Subcutaneous adipose tissue (tissue), 4 donors: ENCODE results near the gene SYNJ2BP. TPM values are rescaled to one million over a fixed set of nuclear protein-coding genes. Genes with fewer than 3 reads are reported as not detected.

Source experiments
- total RNA-seq, 4 donors: library from RNA; depleted of rRNA; stranded (reverse); fragments of >200 nt; gene quantifications; one replicate each; pipeline ENCODE4 v1.1.0, GENCODE V29; 2016
- TF ChIP-seq, protein P1 (sequence below): fragments of 450-650 bp; IDR thresholded peaks from one replicate; pipeline ENCODE4 v1.5.1; 2016; ENCODE audit warnings: low read depth, mild to moderate bottlenecking, control low read depth, antibody characterized with exemption, moderate library complexity

The SYNJ2BP gene, protein sequence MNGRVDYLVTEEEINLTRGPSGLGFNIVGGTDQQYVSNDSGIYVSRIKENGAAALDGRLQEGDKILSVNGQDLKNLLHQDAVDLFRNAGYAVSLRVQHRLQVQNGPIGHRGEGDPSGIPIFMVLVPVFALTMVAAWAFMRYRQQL
- 10 to 100 TPM; 16.3 to 23.4 (median 20.5) TPM for total RNA-seq

DNA sequence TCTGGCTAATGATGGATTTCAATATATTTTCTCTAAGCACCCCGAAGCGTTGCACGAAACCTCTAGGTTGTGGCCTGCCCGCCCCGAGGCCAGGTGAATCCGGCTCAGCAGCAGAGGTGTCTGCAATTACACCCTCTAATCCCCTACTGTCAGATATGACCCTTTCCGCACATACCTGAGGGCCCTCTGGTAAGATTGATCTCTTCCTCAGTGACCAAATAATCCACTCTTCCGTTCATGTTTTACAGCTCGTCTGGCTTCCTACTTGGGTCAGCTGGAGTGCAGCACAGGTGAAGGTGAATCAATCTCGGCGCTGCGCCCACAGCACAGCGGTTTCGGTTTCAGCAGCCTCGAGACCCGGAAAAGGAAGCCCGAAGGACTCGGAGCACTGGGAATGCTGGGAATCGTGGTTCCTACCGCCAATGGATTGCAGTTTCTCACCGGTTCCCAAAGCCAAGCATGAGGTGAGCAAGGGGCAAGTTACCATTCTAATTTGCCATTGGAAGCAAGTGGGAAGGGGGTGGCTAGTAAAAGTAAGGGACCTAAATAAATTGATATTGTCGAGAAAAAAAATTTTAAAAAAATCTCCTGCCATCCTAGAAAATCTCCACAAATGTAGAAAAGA, at the start of gene SYNJ2BP:
Gene SYNJ2BP, minus strand, starts transcription at position 366 of the 625 bp plus-strand sequence. Its CDS starts 127 bp downstream, at position 239.
- TF ChIP-seq, protein P1, sequence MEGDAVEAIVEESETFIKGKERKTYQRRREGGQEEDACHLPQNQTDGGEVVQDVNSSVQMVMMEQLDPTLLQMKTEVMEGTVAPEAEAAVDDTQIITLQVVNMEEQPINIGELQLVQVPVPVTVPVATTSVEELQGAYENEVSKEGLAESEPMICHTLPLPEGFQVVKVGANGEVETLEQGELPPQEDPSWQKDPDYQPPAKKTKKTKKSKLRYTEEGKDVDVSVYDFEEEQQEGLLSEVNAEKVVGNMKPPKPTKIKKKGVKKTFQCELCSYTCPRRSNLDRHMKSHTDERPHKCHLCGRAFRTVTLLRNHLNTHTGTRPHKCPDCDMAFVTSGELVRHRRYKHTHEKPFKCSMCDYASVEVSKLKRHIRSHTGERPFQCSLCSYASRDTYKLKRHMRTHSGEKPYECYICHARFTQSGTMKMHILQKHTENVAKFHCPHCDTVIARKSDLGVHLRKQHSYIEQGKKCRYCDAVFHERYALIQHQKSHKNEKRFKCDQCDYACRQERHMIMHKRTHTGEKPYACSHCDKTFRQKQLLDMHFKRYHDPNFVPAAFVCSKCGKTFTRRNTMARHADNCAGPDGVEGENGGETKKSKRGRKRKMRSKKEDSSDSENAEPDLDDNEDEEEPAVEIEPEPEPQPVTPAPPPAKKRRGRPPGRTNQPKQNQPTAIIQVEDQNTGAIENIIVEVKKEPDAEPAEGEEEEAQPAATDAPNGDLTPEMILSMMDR = no peak

DNA sequence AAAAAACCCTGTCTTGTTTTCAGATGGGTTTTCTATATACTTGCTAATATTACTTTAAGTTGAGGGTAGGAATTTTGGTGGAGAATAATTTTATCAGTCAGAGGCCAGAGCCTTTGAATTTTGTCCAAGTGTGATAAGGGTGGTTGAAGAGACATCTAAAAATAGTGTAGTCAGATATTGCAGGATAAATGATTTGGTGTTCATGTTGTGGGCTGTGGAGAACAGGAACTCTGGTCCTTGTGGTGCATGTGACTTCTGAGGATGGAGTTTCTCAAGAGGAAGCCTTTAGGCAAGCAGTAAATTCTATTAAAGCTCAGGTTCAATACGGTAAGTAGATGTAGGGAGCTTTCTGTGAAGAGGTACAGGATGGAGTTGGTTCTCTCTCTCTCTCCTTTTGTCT, 37.8 kb upstream of the SYNJ2BP start:
- TF ChIP-seq, protein P1 = no peak

DNA sequence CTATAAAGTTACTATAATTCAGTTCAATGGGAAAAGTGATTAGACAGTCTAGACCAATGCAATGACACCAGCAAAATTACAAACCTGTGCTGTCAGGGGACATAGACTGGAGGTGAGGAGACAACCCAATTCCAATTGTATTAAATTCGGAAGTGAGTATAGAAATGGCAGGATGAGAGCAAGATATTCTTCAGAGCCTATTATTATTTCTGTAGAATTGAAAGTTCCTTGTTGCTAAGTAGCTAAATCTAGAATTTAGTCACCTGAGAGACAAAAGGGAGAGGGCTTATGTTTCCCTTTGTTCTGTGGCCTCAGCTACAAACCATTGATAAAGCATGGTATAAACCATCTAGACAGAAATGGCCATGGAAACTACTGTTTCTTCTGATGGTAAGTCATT, 35.0 kb upstream of the SYNJ2BP start, which contains the start of gene ADAM21:
Gene ADAM21, plus strand, starts transcription at position 301 of the 400 bp plus-strand sequence. CDS start 5,326 bp downstream, outside the sequence.
- TF ChIP-seq, protein P1 = no peak

DNA sequence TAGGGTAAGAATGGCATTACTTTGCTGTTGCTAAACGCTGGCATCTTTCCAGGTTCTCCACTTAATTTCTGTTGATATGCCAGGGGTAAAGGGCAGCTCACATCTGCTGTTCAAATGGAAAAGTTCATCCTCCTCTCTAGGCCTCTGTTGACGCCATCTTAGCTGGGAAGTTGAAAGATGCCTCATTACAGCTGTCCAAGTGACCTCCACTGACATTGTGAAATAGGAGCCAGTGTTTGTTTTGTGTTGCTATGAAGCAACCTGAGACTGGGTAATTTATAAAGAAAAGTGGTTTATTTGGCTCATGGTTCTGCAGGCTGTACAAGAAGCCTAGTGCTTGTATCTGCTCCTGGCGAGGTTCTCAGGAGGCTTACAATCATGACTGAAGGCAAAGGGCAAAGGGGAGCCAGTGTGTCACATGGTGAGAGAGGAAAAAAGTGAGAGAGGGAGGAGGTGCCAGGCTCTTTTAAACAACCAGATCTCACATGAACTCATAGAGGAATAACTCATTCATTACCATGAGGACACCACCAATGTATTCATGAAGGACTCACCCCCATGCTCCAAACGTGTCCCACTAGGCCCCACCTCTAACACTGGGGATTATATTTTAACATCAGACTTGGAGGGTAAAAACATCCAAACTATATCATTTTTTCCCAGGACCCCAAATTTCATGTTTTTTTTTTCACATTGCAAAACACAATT, 31.9 kb upstream of the SYNJ2BP start:
- TF ChIP-seq, protein P1 = no peak

DNA sequence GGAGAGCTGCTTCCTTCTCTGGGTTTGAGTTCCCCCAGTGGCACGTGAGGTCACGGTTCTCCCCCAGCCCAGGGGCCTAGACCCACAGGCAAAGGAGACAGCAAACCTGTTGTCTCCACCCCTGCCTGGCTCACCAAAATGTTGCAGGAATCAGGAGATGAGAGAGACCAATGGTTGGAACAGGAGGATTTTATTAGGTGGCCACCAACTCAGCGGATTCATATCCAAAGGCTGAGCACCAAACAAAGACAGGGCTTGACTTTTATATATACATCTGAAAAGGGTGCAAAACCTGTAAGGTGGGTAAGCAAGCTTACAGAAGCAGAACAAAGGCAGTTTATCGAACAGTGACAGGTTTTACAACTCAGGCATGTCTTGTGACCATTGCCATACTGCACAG, 25.9 kb upstream of the SYNJ2BP start:
- TF ChIP-seq, protein P1 = no peak

DNA sequence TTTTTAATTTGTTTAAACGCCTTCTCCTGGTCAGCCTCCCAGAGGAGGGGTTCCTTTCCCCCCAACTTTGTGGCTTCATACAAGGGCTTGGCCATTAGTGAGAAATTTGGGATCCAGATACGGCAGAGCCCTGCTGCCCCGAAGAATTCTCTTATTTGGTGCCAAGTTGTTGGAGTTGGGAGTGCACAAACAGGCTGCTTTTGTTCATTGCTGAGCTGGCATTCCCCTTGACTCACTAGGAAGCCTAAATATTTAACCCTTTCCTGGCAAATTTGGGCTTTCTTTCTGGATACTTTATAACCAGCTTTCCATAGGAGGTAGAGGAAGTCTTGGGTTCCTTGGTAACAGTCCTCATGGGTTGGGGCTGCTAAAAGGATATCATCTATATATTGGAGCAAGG, 24.8 kb upstream of the SYNJ2BP start:
- TF ChIP-seq, protein P1 = no peak

DNA sequence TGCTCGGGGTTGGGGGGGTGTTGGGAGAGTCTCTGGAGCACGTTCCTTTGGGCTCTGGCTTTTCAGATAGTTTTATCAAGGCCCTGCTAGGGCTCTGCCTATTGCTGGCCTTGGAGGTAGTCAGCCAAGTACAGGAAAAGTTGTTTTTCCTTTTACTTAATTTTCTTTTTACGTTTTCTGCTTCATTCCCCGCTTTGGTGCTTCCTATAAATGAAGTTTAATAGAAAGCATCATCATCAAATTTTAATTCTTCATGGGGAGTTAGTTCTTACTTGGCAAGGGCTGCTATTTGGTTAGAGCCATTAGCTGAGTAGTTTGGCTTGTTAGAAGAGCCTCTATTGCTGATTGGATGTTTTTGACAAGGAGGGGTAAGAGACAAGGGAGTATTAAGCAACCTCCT, 20.0 kb upstream of the SYNJ2BP start:
- TF ChIP-seq, protein P1 = no peak
